Type B pancreatic cell (in vitro differentiated cells): Measurements from ENCODE around the gene BLOC1S5. TPM values are rescaled to one million over a fixed set of nuclear protein-coding genes. Genes with fewer than 3 reads are reported as not detected.

ENCODE experiments used
- DNase-seq: peaks from one replicate; pipeline ENCODE4 v3.0.0; 2021; ENCODE audit warnings: mixed read lengths; ENCODE audit not compliant: unreplicated experiment; ENCODE audit errors: extremely low spot score
- H3K27ac Mint-ChIP-seq: 2 replicates; pipeline ENCODE4 v1.8.0; 2021; ENCODE audit warnings: mild to moderate bottlenecking, mixed read lengths
- H3K27me3 Mint-ChIP-seq: 2 replicates; pipeline ENCODE4 v1.8.0; 2021; ENCODE audit warnings: mixed read lengths
- H3K36me3 Mint-ChIP-seq: 2 replicates; pipeline ENCODE4 v1.8.0; 2021; ENCODE audit warnings: mixed read lengths
- H3K4me1 Mint-ChIP-seq: one replicate; pipeline ENCODE4 v1.8.0; 2021; ENCODE audit warnings: mixed read lengths; ENCODE audit not compliant: unreplicated experiment
- H3K4me3 Mint-ChIP-seq: 2 replicates; pipeline ENCODE4 v1.8.0; 2021; ENCODE audit warnings: mild to moderate bottlenecking, mixed read lengths
- H3K9me3 Mint-ChIP-seq: 2 replicates; pipeline ENCODE4 v1.8.0; 2021; ENCODE audit warnings: mixed read lengths
- CTCF ChIP-seq: fragments of 200-600 bp; sonication (generic); conservative IDR thresholded peaks from 2 replicates; pipeline ENCODE4 v1.5.0; 2021; ENCODE audit warnings: antibody characterized with exemption, mild to moderate bottlenecking
- total RNA-seq: library from RNA; stranded (reverse); gene quantifications from 2 replicates; pipeline ENCODE4 v1.2.1, GENCODE V29; 2021; ENCODE audit warnings: low replicate concordance

Gene BLOC1S5
- total RNA-seq, 1 donor from 2014 or later, result 14.2 TPM

- Mint-ChIP-seq H3K4me1 (peaks cover 17% of the 10 kb centered on the region), H3K9me3 (no peaks in the 10 kb centered on the region), H3K27me3 (no peaks in the 10 kb centered on the region), H3K4me3 (no peak overlapping the region), H3K36me3 (peaks cover 22% of the 10 kb centered on the region), H3K27ac (no peak overlapping the region)
- no peak for TF ChIP-seq CTCF
- no peak for DNase-seq
Observed at GRCh38 chr6:8077991-8078390, 13.8 kb upstream of the BLOC1S5 start.

- Mint-ChIP-seq H3K9me3 (no peaks in the 10 kb centered on the region), H3K4me3 (no peak overlapping the region), H3K36me3 (peaks cover 19% of the 10 kb centered on the region), H3K27ac (no peak overlapping the region), H3K27me3 (no peaks in the 10 kb centered on the region), H3K4me1 (peaks cover 9% of the 10 kb centered on the region)
- TF ChIP-seq CTCF, result no peak
- DNase-seq, result no peak
Observed at GRCh38 chr6:8075704-8076103, 11.5 kb upstream of the BLOC1S5 start.

- no peak overlapping the region for H3K4me3 Mint-ChIP-seq
- H3K36me3 Mint-ChIP-seq, result peaks cover 16% of the 10 kb centered on the region
- DNase-seq, result no peak
- no peak for TF ChIP-seq CTCF
- no peaks in the 10 kb centered on the region for H3K27me3 Mint-ChIP-seq
- H3K4me1 Mint-ChIP-seq, result peaks cover 5% of the 10 kb centered on the region
- no peak overlapping the region for H3K27ac Mint-ChIP-seq
- no peaks in the 10 kb centered on the region for H3K9me3 Mint-ChIP-seq
Observed at GRCh38 chr6:8075185-8075584, 11.0 kb upstream of the BLOC1S5 start.

GRCh38 chr6:8074213-8074612 lies 10.0 kb upstream of the BLOC1S5 start:
- DNase-seq, result no peak
- TF ChIP-seq CTCF, result no peak
- Mint-ChIP-seq H3K27ac (no peak overlapping the region), H3K9me3 (no peaks in the 10 kb centered on the region), H3K4me1 (no peaks in the 10 kb centered on the region), H3K36me3 (peaks cover 11% of the 10 kb centered on the region), H3K27me3 (no peaks in the 10 kb centered on the region), H3K4me3 (no peak overlapping the region)

- H3K27me3 Mint-ChIP-seq, result no peaks in the 10 kb centered on the region
- H3K4me3 Mint-ChIP-seq, result no peak overlapping the region
- H3K27ac Mint-ChIP-seq, result no peak overlapping the region
- H3K4me1 Mint-ChIP-seq, result peaks cover 4% of the 10 kb centered on the region
- no peak for TF ChIP-seq CTCF
- no peaks in the 10 kb centered on the region for H3K9me3 Mint-ChIP-seq
- peaks cover 11% of the 10 kb centered on the region for H3K36me3 Mint-ChIP-seq
- no peak for DNase-seq
Observed at GRCh38 chr6:8073758-8074157, 9.6 kb upstream of the BLOC1S5 start.

- no peaks in the 10 kb centered on the region for H3K27me3 Mint-ChIP-seq
- no peak for TF ChIP-seq CTCF
- no peak overlapping the region for H3K4me3 Mint-ChIP-seq
- no peak overlapping the region for H3K27ac Mint-ChIP-seq
- no peaks in the 10 kb centered on the region for H3K36me3 Mint-ChIP-seq
- H3K4me1 Mint-ChIP-seq, result peaks cover 5% of the 10 kb centered on the region
- H3K9me3 Mint-ChIP-seq, result no peaks in the 10 kb centered on the region
- no peak for DNase-seq
Observed at GRCh38 chr6:8070718-8071117, 6.5 kb upstream of the BLOC1S5 start.
